HepG2 (cell line): ENCODE data around the gene RBM8A. TPM values are rescaled to one million over a fixed set of nuclear protein-coding genes. Genes with fewer than 3 reads are reported as not detected.

Source experiments
- ARID5B ChIP-seq: IDR thresholded peaks from 2 replicates; pipeline ENCODE4 v1.4.0; 2020; ENCODE audit warnings: mild to moderate bottlenecking, missing genetic modification reagents
- BCL6 ChIP-seq: IDR thresholded peaks from 2 replicates; pipeline ENCODE4 v1.6.1; 2016; ENCODE audit warnings: missing genetic modification reagents, missing compliant biosample characterization
- EP300 ChIP-seq, 3 experiments: sonication (generic) in 1 of 3; formaldehyde crosslinking in 1 of 3; IDR thresholded peaks; 2 replicates each; pipeline versions ENCODE4 v1.5.1 to v1.6.1; 2011 to 2020; ENCODE audit warnings: low read depth in 2 of 3, low read length in 2 of 3, borderline replicate concordance in 1 of 3, improper control_type of control experiment in 1 of 3, mild to moderate bottlenecking in 1 of 3, missing genetic modification reagents in 1 of 3, moderate library complexity in 1 of 3
- FOXA3 ChIP-seq: IDR thresholded peaks from 2 replicates; pipeline ENCODE4 v1.6.1; 2016; ENCODE audit warnings: missing genetic modification reagents, missing compliant biosample characterization
- FOXO1 ChIP-seq: sonication (generic); formaldehyde crosslinking; IDR thresholded peaks from 2 replicates; pipeline ENCODE4 v1.4.0; 2020; ENCODE audit warnings: missing genetic modification reagents
- HDAC2 ChIP-seq: sonication (generic); formaldehyde crosslinking; IDR thresholded peaks from 2 replicates; pipeline ENCODE4 v1.4.0; 2020; ENCODE audit warnings: missing genetic modification reagents
- HIC2 ChIP-seq: sonication (generic); formaldehyde crosslinking; IDR thresholded peaks from 2 replicates; pipeline ENCODE4 v1.9.0; 2022; ENCODE audit warnings: low read depth, missing genetic modification reagents
- HNF1B ChIP-seq: sonication (generic); formaldehyde crosslinking; IDR thresholded peaks from 2 replicates; pipeline ENCODE4 v1.5.1; 2020; ENCODE audit warnings: mild to moderate bottlenecking, moderate library complexity, missing genetic modification reagents
- HNRNPL ChIP-seq: fragments of 200-400 bp; formaldehyde crosslinking; IDR thresholded peaks from 2 replicates; pipeline ENCODE4 v1.6.1; 2017; ENCODE audit warnings: mild to moderate bottlenecking, low read depth, low read length
- NR2F2 ChIP-seq: IDR thresholded peaks from 2 replicates; pipeline ENCODE4 v1.6.1; 2012; ENCODE audit warnings: low read depth, inconsistent platforms, borderline replicate concordance
- PPARG ChIP-seq: conservative IDR thresholded peaks from 2 replicates; pipeline ENCODE4 v1.6.1; 2016; ENCODE audit warnings: missing biosample characterization, missing genetic modification reagents
- PRPF4 ChIP-seq: fragments of 200-400 bp; formaldehyde crosslinking; IDR thresholded peaks from 2 replicates; pipeline ENCODE4 v1.6.1; 2016; ENCODE audit warnings: low read length, low read depth; ENCODE audit not compliant: poor library complexity, severe bottlenecking
- RCOR2 ChIP-seq: IDR thresholded peaks from 2 replicates; pipeline ENCODE4 v1.6.1; 2016; ENCODE audit warnings: missing biosample characterization, missing genetic modification reagents
- RXRB ChIP-seq: IDR thresholded peaks from 2 replicates; pipeline ENCODE4 v1.6.1; 2016; ENCODE audit warnings: borderline replicate concordance, missing genetic modification reagents, missing compliant biosample characterization
- SALL1 ChIP-seq: sonication (generic); formaldehyde crosslinking; IDR thresholded peaks from 2 replicates; pipeline ENCODE4 v1.8.0; 2022; ENCODE audit warnings: mild to moderate bottlenecking, missing genetic modification reagents
- SKIL ChIP-seq: sonication (generic); formaldehyde crosslinking; IDR thresholded peaks from 2 replicates; pipeline ENCODE4 v1.8.0; 2022; ENCODE audit warnings: missing genetic modification reagents, mild to moderate bottlenecking, moderate library complexity, borderline replicate concordance
- SOX13 ChIP-seq, 3 experiments: fragments of 450-650 bp in 1 of 3; sonication (generic) in 1 of 3; formaldehyde crosslinking in 1 of 3; IDR thresholded peaks in 2 of 3; conservative IDR thresholded peaks in 1 of 3; 2 replicates each; pipeline versions ENCODE4 v1.5.0 to v1.6.1; 2016 to 2020; ENCODE audit warnings: antibody characterized with exemption in 1 of 3, mild to moderate bottlenecking in 1 of 3, missing compliant biosample characterization in 1 of 3, missing genetic modification reagents in 1 of 3, moderate library complexity in 1 of 3
- ZFP90 ChIP-seq: sonication (generic); formaldehyde crosslinking; IDR thresholded peaks from 2 replicates; pipeline ENCODE4 v1.8.0; 2022; ENCODE audit warnings: missing genetic modification reagents, mild to moderate bottlenecking, inconsistent platforms, borderline replicate concordance
- ZNF44 ChIP-seq: sonication (generic); formaldehyde crosslinking; IDR thresholded peaks from 2 replicates; pipeline ENCODE4 v1.5.1; 2020; ENCODE audit warnings: mild to moderate bottlenecking, missing genetic modification reagents
- polyA plus RNA-seq, 8 experiments: library from polyadenylated mRNA; depleted of rRNA in 3 of 8; stranded (reverse) in 7 of 8; unstranded in 1 of 8; fragments of >200 nt; fragmentation: Illumina TruSeq in 4 of 8; extraction: Trizol in 4 of 8; gene quantifications; 2 replicates each; pipeline versions ENCODE4 v1.2.1 to v1.2.3, GENCODE V29; 2011 to 2016; ENCODE audit warnings: low read depth in 4 of 8, missing spikeins in 1 of 8, mixed read lengths in 1 of 8; ENCODE audit not compliant: insufficient read depth in 1 of 8
- total RNA-seq, 5 experiments: library from RNA; depleted of rRNA; stranded (reverse); fragments of >200 nt; fragmentation: Illumina TruSeq; extraction: Trizol; gene quantifications; 2 replicates each; pipeline ENCODE4 v1.2.3, GENCODE V29; 2016; ENCODE audit warnings: low read depth in 1 of 5

The RBM8A gene
- total and polyA plus RNA-seq, 2 of the 13 experiments (the other 11 are each of a cell fraction or from before 2014, with no cell fraction given): 106 to 162 TPM

- TF ChIP-seq ZNF44 (CRISPR knock-in tag) (no peak), HIC2 (peak; percentile 61), PRPF4 (no peak), SKIL (CRISPR knock-in tag) (peak; percentile 24; the same call in 1 of the 2 replicates), EP300 (IDR thresholded peaks at IDR 0.05; ENCODE audit: low read depth in 2 of 2, low read length in 2 of 2) (0 out of 4 replicates have a peak, but pooled peaks of 1 of the 2 experiments have one; percentile 25), EP300 (CRISPR knock-in tag; IDR thresholded peaks at IDR 0.05; ENCODE audit: borderline replicate concordance) (peak; percentile 52; the same call in 1 of the 2 replicates), FOXO1 (CRISPR knock-in tag) (peak; percentile 59), SOX13 (IDR thresholded peaks at IDR 0.05) (no peak), SOX13 (CRISPR knock-in tag; conservative IDR thresholded peaks at IDR 0.05 in 1 of 2, IDR thresholded peaks at IDR 0.05 in 1 of 2) (peak in 1 of 2 experiments; percentile 82; a peak in 2 of 4 replicates), SALL1 (CRISPR knock-in tag) (peak; percentile 70), BCL6 (CRISPR knock-in tag) (peak; percentile 72), NR2F2 (peak; percentile 45; the same call in 1 of the 2 replicates), PPARG (CRISPR knock-in tag) (peak; percentile 78; the same call in 1 of the 2 replicates), HNRNPL (0 out of 2 replicates have a peak, but pooled peaks have one; percentile 29), RCOR2 (CRISPR knock-in tag) (peak; percentile 52; the same call in 1 of the 2 replicates), ZFP90 (CRISPR knock-in tag) (no peak), RXRB (CRISPR knock-in tag) (peak; percentile 81), HDAC2 (CRISPR knock-in tag) (peak; percentile 65; the same call in 1 of the 2 replicates), ARID5B (CRISPR knock-in tag) (peak; percentile 87), HNF1B (CRISPR knock-in tag) (0 out of 2 replicates have a peak, but pooled peaks have one; percentile 10), FOXA3 (CRISPR knock-in tag) (peak; percentile 57)
Measured at GRCh38 chr1:145897969-145898368, 29.3 kb downstream of the RBM8A start (continued).
